ENCODE results near the gene KRT15.

KRT15 gene

DNA sequence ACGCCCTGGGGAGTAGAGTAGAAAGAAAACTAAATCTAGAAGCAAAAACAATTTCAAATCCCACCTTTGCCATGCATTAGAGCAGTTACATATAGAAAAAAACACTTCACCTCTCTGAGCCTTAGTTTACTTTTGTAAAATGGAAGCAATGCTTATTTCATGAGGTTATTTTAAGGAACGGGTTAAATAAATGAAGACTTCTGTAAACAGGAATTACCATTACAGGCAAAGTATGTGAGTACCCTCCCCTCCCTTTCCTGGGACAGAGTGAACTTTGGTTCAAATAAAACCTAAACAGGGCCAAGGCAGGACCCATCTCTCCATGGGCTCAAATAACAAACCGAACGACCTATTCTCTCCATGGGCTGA, 4.5 kb upstream of the KRT15 start:
- no peak for DNase-seq

- DNase-seq: no peak
These were observed 3.9 kb upstream of the KRT15 start for GRCh38 chr17:41522301-41523224.

GRCh38 chr17:41521574-41522261, 3.0 kb upstream of the KRT15 start:
- no peak for DNase-seq

- peak; percentile 91 for DNase-seq
These were observed 2.3 kb upstream of the KRT15 start for GRCh38 chr17:41520821-41521521.

GRCh38 chr17:41519501-41520224, 973 bp upstream of the KRT15 start:
- peak; percentile 88 for DNase-seq

- DNase-seq: no peak
These were observed 659 bp downstream of the KRT15 start for GRCh38 chr17:41518031-41518430.

DNA sequence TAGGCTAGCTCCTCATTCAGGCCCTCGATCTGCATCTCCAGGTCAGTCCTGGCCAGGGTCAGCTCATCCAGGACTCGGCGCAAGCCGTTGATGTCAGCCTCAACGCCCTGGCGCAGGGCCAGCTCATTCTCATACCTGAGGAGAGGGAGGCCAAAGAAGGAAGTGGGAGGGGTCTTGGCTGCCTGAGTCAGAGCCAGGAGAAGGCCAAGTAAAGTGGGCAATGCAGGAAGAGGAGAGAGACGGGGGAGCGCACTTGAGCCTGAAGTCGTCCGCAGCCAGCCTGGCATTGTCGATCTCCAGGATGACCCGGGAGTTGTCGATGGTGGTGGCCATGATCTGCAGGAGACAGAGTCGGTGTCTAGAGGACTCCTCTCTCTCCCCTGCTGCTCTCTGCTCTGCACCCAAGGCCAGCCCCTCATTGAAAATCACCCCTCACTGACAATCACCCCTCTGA, 1.8 kb downstream of the KRT15 start:
- no peak for DNase-seq

DNA sequence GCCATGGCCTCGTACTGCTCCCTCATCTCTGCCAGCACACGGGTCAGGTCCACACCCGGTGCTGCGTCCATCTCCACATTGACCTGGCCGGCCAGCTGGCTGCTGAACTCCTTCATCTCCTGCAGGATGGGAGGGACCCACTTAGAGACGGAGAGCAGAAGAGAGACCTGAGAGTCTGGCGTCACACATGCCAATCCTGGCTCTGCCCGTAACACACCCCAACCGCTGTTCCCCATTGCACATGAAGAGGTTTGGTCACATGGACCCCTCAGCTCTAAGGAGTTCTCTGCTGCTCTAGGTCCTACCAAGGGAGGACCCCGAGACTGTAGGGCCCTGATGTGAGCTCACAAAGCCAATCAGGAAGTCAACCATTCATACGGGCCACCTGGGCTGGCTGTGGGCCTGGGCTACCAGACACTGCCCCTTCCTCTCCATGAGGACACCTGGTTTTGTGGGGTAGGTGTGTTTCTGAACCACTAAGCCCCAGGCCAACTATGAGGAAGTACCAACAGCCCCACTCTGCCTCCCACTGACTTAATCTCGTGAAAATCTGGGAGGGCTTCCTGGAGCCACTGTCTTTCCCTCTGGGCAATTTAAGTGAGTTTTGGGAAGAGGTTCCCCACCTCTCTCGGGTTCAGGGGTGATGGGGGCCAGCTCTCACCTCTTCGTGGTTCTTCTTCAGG, 2.4 kb downstream of the KRT15 start:
- DNase-seq: no peak

DNA sequence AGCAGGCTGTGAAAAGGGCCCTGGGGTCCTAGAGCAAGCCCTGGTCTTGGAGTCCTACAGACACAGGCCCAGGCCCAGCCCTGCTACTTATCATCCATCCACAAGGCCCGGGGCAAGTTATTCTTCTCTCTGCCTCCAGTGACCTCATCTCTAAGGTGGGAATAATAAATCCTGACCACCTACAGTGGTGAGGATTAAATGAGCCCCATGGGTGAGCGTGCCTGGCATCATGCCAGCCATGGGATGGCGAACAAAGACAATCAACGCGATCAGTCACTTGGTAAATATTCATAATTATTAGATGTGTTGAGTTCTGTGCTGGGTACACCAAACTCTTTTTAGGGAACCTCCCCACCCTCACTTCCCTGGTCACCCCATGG, 5.5 kb downstream of the KRT15 start:
- DNase-seq: peak; percentile 92

DNA sequence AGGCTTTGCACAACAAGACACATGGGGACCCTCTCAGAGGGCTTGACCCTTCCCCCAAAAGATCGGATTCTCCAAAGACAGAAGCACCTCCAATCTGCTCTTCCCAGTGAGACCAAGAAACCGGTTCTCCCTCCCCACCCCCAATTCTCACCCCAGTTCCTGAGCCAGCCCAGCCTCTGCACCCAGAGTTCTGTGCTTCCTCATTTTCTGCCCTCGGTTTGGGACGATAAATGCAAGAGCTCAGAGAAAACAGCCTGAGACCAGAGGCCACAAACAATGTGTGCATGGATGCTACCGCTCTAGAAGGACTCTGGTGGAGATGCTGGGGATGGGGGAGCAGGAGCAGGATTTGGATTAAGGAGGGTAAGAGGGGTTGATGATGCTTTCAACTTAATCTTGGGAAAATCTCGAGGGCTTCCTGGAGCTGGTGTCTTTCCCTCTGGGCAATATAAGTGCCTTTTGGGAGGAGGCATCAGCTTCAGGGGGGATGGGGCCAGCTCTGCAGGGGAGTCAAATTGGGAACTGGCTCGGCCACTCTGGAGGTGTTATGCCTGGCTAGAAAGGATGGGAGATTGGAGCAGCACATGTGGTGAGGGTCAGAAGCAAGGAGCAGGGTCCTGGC, 6.0 kb downstream of the KRT15 start:
- DNase-seq: no peak

GRCh38 chr17:41511716-41512115, 7.0 kb downstream of the KRT15 start:
- DNase-seq: no peak

DNA sequence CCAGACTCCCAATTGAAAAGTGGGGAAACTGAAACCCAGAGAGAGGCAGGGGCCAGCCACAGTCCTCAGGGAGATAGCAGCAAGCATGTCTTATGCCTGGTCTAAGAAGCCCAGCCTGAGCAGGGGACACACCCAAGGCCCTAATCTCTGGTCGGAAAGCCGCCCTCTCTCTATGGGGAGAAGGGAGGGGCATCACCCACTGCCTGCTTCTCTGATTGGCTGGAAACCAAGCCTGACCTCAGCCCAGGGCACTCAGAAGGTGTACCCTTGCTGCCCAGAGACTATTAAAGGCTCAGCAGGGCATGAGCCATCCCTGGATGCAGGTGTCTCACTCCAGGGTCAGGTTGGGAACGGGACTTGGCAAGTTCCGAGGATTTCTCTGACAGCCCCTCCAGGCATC, 7.6 kb downstream of the KRT15 start:
- no peak for DNase-seq

DNA sequence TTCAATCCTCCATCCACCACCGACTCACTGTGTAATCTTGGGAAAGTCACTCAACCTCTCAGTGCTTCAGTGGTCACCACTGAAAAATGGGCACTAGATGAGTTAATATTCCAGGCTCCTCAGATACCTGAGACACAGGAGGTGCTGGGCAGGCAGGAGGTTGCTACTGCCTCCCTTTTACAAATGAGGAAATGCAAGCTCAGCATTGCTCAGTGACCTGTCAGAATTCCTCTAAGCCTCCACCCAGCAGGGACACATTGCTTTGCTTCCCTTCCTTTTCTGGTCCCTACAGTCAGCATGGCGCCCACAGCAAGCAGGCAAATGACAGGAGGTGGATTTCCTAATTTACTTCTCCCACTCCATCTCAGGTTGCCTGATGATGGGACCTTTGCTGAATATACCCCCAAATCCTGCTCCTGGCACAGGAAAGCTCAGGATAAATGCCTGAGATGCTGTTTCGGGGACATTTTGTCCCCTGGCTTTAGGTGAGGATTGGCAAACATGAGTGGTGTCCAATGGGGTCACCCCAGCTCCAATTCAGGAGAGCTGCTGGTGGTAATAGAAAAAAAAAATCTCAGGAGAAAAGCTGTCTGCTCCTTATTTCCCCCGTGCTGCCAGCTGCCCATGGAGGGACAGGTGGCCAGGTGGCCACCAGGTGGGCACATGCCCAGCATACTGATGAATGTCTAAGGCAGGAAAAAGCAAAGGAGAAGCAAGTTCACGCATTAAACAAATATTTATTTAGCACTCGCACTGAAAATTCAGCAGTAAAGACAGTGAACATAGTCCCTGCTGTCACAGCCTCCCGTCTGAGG, 8.2 kb downstream of the KRT15 start:
- DNase-seq: no peak

DNA sequence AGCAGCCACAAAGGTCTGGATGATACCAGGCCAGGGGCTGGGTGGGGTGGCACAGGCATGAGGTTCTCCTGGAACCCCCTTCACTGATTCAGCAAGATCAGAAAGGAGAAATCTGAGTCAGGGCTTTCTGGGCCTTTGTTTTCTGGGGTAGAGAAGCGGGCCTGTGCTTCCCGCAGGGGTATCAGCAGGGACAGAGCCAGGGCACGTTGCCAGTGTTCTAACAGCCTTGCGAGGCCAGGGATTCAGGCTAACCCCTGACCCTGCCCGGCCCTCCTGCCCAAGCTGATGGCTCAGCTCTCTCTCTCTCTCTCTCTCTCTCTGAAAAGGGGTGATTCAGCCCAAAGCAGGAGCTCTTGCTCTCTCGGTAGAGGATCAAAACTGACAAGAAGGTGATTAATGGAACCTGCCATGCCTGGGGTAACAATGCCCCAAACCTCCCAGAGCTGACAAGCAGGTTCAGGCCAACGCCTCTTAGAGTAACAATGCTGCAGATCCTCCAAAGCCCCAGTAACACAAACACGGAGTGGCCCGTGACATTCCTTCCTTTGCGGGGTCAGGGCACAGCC, 11.3 kb downstream of the KRT15 start:
- DNase-seq: no peak

DNA sequence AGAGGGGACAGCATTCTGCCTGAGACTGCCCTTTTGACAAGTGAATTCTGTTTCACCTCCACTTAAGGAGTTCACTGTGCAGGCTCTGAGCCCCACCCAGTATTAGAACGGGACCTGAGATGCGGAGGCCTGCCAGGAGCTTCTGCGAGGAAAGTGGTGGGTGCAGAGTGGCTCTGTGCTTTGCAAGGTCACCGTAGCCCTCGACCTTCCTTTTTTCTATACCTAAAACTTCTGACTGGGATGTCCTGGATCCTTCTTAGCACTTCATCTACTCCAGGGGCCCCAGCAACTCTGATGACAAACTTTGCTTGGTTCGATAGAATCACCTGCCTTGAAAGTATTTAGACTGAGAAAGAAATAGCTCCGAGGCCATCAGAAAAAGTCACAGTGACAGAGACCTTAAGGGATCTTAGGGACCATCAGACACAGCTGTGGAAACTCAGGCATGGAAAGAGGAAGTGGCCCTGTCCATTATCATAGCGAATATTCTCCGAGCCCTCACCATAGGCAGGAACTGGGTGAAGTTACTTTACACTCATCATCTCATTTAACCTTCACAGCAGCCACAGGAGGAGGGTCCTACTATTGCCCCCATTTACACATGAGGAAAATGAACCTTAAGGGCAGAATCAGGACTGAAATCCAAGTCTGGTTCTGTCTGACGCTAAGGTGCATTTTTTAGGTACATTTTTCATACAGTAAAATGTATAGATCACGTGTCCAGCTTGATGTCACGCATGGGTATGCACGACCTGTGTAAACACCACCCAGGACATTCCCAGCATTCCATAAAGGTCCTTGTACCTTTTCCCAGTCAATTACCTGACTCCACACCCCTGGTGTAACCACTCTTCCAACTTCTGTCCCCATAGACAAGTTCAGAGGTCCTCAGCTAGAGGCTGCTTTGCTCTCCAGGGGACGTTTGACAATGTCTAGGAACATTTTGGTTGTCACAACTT, 12.6 kb downstream of the KRT15 start:
- DNase-seq: no peak

DNA sequence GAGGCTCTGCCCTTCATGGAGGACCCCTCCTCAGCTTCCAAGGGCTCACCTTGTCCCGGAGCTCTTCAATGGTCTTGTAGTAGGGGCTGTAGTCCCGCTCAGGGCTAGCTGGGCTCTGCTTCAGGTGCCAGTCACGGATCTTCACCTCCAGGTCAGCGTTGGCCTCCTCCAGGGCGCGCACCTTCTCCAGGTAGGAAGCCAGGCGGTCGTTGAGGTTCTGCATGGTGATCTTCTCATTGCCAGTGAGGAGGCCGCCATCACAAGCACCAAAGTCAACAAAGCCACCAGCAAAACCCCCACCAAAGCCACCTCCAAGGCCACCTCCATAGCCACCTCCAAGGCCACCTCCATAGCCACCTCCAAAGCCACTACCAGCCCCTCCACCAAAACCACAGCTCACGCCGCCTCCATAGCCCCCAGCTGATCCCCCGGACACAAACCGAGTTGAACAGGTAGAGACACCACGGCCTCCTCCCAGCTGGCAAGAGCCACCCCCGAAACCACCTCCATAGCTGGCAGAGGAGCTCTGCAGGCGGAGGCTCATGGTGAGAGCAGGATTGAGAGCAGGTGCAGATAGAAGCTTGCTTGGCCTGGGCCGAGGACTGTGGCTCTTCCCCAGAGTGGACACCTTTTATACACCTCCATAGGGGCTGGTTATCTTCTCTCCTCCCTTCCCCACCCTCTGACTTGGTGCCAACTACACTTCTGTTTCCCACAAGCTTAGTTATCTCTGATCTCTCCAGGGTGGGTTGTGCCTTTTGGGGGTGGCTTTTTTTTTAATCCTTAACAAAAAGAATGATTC, 13.5 kb downstream of the KRT15 start, which contains the start of gene KRT13:
TSS of gene KRT13 (minus strand) at position 606 of the 802 bp plus-strand sequence. CDS start at position 544, 62 bp downstream.
- no peak for DNase-seq

GRCh38 chr17:41504246-41504977, 14.3 kb downstream of the KRT15 start:
- DNase-seq: no peak

DNA sequence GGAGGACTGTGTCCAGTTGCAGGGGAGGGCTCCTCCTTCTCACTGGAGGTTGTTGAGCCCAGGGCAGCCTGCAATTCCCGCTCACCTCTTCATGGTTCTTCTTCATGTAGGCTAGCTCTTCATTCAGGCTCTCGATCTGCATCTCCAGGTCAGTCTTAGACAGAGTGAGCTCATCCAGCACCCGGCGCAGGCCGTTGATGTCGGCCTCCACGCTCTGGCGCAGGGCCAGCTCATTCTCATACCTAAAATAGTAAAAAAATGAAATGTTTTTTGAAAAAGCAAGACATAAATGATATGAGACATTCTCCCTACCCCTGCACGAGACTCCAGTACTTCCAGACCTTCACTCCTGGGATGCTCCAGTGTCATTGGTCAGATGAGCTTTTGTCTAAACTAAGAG, 15.5 kb downstream of the KRT15 start:
- DNase-seq: no peak
